Activated T-helper 2 cell treated with anti-CD3 and anti-CD28 coated beads, Interferon-gamma antibody, Interleukin-2, Interleukin-4, amounts not matched to agents 10 μg/mL and 5 μg/mL and 100 μg/mL, durations not matched to agents 14 hours and 24 hours and 36 hours (primary cell): ENCODE data around the gene BAD. TPM values are rescaled to one million over a fixed set of nuclear protein-coding genes. Genes with fewer than 3 reads are reported as not detected.
A peak's percentile ranks its signal among the peaks of the same experiment; 100 is the strongest.

Experiments
- DNase-seq: peaks from one replicate; pipeline ENCODE4 v3.0.0; 2021; ENCODE audit warnings: low spot score
- H3K27ac Mint-ChIP-seq: one replicate; pipeline ENCODE4 v1.8.0; 2021; ENCODE audit warnings: mixed read lengths
- H3K27me3 Mint-ChIP-seq: one replicate; pipeline ENCODE4 v1.8.0; 2021; ENCODE audit warnings: low read depth, mixed read lengths
- H3K36me3 Mint-ChIP-seq: one replicate; pipeline ENCODE4 v1.8.0; 2021; ENCODE audit warnings: low read depth, mixed read lengths
- H3K4me1 Mint-ChIP-seq: one replicate; pipeline ENCODE4 v1.8.0; 2021; ENCODE audit warnings: low read depth, mixed read lengths
- H3K4me3 Mint-ChIP-seq: one replicate; pipeline ENCODE4 v1.8.0; 2021; ENCODE audit warnings: low read depth, mild to moderate bottlenecking, moderate library complexity, mixed read lengths
- H3K9me3 Mint-ChIP-seq: one replicate; pipeline ENCODE4 v1.8.0; 2021; ENCODE audit warnings: mixed read lengths
- intact Hi-C: fragments of 100-400 bp; cut with micrococcal nuclease; formaldehyde crosslinking; loops from one replicate; pipeline ENCODE4 v1.15.1; 2023
- total RNA-seq: library from RNA; stranded (reverse); gene quantifications from 2 replicates; pipeline ENCODE4 v1.2.3, GENCODE V29; 2022

BAD gene
- total RNA-seq, 1 donor from 2014 or later = 33.2 TPM

DNA sequence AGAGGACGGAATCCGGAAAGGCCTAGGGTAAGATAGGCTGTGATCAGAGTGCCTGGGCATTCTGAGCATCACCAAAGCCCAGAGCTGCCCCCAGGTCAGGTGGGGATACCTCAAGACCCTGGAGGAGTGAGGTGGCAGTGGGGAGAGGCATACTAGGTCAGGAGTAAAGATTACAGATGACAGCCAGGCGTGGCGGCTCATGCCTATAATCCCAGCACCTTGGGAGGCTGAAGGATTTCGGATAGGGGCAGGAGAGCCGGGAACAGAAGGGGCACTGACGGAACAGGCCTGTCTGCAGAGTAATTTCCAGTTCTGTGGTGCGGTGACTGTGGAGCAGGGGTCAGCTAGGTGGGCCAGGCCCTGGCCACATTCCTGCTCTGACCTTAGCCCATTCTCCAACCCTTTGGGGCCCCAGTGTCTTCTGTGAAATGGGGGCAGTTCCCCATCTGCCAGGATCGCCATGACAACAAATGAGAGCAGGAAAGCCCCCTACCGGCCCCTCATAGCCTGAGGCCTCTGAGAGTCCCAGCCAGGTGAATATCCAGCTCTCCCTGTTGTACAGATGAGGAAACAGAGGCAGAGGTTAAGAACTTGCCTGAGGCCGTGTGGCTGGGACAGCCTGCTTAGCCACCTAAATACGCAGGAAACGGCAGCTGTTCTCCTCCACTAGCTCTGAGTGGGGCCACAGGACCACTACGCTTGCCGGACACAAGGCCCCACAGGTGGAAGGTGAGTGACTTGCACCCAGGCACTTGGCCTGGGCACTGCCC is 9.2 kb downstream of the BAD start:
- intact Hi-C loops = no loop called here
- no peak for DNase-seq
- Mint-ChIP-seq H3K9me3 (no peaks in the 10 kb centered on the region), H3K36me3 (peaks cover 15% of the 10 kb centered on the region), H3K4me1 (peaks cover 6% of the 10 kb centered on the region), H3K4me3 (no peak overlapping the region), H3K27ac (no peak overlapping the region), H3K27me3 (no peaks in the 10 kb centered on the region)

DNA sequence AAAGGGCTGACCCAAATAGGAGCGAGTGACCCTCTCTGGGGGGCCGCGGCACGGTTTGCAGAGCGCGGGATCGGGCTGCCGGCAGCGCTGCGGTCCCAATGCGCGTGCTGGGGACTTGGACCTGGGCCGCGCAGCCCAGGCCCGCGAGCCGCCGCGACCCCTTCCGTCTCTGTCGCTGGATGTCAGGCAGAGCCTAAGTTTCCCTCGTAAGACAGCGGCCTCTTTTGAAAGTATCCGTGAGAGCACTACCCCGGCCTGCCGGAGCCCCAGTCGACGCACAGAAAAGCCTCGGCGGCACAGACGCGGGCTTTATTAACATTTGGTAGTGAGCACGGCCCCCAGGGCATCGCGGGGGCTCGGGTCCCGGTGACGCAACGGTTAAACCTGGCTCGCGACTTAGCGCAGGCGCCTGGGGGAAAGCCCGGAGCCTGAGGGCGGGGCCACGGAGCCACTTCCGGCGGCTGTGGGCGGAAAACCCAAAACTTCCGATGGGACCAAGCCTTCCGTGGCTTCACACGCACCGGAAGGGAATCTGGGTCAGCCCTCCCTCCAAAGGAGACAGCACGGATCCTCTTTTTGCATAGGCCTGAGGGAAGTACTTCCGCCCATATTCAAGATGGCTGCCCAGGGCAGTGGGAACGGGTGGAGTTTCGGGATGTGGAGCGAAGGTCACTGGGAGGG is 14.8 kb downstream of the BAD start:
- peak overlapping the region; percentile 84 for H3K27ac Mint-ChIP-seq
- intact Hi-C loops = loop anchor here (1.0 to 2.0 kb wide), 7 partner anchors 16 to 83 kb away; partner anchors contain the start of genes FERMT3, FKBP2, GPR137 and PLCB3
- H3K27me3 Mint-ChIP-seq = no peaks in the 10 kb centered on the region
- H3K36me3 Mint-ChIP-seq = peaks cover 11% of the 10 kb centered on the region
- no peaks in the 10 kb centered on the region for H3K9me3 Mint-ChIP-seq
- peaks cover 15% of the 10 kb centered on the region for H3K4me1 Mint-ChIP-seq
- DNase-seq = peak; percentile 97
- peak overlapping the region; percentile 91 for H3K4me3 Mint-ChIP-seq

DNA sequence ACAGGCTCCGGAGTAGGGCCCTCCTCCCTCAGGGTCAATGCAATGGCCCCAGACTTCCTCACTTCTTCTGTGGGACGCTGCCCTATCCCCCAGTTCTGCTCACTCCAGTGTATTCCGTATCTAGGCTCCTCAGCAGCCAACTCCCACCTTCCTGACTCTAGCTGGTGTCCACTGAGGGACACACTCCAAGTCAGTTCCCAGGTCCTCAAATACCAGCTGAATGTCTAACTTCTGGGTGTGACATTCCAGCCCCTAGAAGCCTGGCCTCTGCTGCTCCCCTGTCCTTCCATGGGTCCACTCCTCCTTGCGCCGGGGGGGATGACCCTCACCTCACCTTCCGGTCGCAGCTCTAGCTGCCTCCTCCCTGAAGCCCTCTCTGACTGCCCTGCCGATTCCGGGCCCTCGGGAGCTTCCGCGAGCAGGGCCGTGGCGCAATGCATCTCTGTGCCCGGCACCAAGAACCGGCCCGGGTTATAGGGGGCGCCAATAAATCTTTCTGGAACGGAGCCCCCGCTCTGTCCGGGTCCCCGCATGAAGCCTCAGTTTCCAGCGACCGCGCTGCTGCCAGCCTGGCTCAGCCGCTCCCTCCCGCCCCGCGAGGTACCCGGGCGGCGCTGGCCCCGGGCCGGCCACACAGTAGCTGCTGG is 15.4 kb downstream of the BAD start:
- Mint-ChIP-seq H3K36me3 (peaks cover 11% of the 10 kb centered on the region), H3K4me3 (peak overlapping the region; percentile 91), H3K4me1 (peaks cover 15% of the 10 kb centered on the region), H3K27me3 (no peaks in the 10 kb centered on the region), H3K9me3 (no peaks in the 10 kb centered on the region), H3K27ac (peak overlapping the region; percentile 84)
- intact Hi-C loops = loop anchor here (1.0 to 2.0 kb wide), 3 partner anchors 18 to 62 kb away; partner anchors contain the start of genes FERMT3, PLCB3 and TRMT112
- DNase-seq = peak; percentile 54

DNA sequence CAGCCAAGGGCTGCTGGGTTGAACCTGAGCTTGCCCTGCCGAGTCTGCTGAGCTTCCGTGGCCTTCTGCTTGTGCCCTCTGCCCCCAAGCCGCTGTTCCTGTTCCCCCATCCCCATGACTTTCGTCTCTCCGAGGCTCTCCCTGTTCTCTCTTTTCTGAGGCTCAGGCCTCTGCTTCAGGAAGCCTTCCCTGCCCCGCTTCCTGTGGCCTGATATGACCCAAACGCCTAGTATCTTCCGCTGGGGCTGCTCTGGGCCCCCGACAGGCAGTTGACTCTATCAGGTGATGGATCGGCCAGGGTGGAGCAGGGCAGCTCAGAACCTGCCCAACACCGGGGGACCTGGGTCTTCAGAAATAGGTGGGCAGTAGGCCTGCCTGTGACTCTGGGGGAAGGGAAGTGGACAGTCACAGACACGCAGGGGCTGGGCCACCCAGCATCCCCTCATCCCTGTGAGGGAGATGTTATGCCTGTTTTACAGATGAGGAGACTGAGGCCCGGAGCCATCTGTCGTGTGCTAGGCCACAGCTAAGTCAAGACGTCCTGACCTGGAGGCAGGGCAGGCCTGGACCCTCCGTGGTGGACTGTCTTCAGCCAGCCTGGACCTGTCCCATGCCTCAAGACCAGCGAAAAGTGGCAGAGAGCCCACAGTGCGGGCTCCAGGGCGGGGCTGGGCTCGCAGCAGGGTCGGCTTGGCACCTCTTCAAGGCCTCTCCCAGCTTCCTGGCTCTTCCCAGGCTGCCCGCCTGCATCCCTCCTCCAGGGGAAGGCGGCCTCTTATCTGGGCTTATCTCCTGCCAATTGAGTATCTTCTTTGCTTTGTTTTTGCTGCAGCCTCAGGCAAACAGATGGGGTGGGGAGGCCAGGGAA is 16.2 kb downstream of the BAD start:
- intact Hi-C loops = loop anchor here (2.0 kb wide), 1 partner anchor 61 kb away; the partner anchor contains the start of gene FERMT3
- peak overlapping the region; percentile 84 for H3K27ac Mint-ChIP-seq

DNA sequence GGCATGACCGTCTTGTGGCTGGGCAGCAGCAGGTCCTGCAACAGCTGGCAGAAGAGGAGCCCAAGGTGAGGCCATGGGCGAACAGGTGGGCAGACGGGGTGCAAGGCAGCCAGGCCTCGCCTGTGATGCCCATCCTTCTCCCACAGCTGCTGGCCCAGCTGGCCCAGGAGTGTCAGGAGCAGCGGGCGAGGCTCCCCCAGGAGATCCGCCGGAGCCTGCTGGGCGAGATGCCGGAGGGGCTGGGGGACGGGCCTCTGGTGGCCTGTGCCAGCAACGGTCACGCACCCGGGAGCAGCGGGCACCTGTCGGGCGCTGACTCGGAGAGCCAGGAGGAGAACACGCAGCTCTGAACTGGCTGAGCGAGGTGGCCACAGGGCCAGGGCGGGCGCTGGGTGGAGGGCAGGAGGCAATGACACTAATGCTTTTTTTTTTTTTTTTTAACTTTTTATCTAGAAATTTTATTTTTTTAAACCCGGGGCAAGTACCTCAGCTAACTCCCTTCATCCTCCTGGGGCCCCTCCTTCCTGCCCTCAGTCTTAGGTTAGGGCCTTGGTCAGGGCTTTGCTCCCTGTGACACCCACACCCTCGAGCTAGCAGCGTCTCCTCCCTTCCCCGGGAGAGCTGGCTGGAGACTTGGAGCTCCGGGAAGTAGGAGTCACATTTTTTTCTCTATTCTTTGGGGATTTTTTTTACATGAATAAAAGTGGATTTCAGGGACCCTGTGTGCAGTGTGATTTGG is 17.1 kb downstream of the BAD start:
- Mint-ChIP-seq H3K36me3 (peaks cover 14% of the 10 kb centered on the region), H3K27me3 (no peaks in the 10 kb centered on the region), H3K4me1 (peaks cover 14% of the 10 kb centered on the region), H3K27ac (peak overlapping the region; percentile 22), H3K9me3 (no peaks in the 10 kb centered on the region), H3K4me3 (no peak overlapping the region)
- DNase-seq = no peak
- intact Hi-C loops = no loop called here

More for the DNA sequence above, 16.2 kb downstream of the BAD start:
- no peak for DNase-seq
- Mint-ChIP-seq H3K36me3 (peaks cover 11% of the 10 kb centered on the region), H3K9me3 (no peaks in the 10 kb centered on the region), H3K4me1 (peaks cover 15% of the 10 kb centered on the region), H3K4me3 (peak overlapping the region; percentile 91), H3K27me3 (no peaks in the 10 kb centered on the region)

DNA sequence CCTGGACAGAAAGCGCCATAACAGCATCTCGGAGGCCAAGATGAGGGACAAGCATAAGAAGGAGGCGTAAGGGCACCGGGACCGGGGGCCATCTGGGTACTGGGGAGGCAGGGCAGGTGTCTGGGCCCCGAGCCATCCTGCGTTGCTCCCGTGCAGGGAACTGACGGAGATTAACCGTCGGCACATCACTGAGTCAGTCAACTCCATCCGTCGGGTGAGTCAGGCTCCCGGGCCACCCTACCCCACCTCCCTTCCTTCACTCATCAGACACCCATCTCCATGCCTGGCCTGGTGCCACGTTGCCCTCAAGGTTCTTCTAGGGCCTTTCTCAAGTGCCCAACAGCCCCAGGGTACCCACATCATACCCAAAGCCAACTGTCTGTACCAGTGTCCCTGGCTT is 18.1 kb downstream of the BAD start:
- intact Hi-C loops = no loop called here
- Mint-ChIP-seq H3K36me3 (peaks cover 17% of the 10 kb centered on the region), H3K27me3 (no peaks in the 10 kb centered on the region), H3K4me1 (peaks cover 9% of the 10 kb centered on the region), H3K27ac (peak overlapping the region; percentile 52), H3K4me3 (no peak overlapping the region), H3K9me3 (no peaks in the 10 kb centered on the region)
- no peak for DNase-seq

DNA sequence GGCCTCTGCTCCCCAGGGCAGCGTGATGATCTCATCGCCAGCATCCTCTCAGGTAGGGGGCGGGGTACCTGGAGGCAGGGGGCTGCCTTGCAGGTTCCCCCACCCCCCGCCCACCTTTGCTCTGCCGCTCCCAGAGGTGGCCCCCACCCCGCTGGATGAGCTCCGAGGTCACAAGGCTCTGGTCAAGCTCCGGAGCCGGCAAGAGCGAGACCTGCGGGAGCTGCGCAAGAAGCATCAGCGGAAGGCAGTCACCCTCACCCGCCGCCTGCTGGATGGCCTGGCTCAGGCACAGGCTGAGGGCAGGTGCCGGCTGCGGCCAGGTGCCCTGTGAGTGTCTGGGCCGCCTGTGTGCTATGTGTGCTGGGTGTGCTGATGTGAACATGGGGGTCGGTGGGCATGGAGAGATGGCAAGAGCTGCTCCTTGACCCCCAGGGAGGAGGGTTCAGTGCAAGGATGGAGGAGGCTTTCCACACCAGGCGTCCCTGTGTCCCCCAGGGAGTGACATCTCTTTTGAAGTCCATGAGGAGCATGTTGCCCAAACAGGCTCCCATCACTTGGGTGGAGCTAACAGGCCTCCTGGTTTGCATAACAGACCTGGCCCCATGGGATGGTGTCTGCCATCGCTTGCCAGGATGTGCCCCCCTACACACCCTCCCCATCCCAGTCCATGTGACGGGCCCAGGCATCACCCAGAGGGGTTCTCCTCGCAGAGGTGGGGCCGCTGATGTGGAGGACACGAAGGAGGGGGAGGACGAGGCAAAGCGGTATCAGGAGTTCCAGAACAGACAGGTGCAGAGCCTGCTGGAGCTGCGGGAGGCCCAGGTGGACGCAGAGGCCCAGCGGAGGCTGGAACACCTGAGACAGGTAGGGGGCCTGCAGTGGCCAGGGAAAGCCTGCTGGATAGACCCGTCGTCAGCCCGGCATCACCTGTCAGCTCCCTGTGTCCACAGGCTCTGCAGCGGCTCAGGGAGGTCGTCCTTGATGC is 19.0 kb downstream of the BAD start:
- Mint-ChIP-seq H3K4me3 (no peak overlapping the region), H3K4me1 (peaks cover 9% of the 10 kb centered on the region), H3K27ac (no peak overlapping the region)

DNA sequence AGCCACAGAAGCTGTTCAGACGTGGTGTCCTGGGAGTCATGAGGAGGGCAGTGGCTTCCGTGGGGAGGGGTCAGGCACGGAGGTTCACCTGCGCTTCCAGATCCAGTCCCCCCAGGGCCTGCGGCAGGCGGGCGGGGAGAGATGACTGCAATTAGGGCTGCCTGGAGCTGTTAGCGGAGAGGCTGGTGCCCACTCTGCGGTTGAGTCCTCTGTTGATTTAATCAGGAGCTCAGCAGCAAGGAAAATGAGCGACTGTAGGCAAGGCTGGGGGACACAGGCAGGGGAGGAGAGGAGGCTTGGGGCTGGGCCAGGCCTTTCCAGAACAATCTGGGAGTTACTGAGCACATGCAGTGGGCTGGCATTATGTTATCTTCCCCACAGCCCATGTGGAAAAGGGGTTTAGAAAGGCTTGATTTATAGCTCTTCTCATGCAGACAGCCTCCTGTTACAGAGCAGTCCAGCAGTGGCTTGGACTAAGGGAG is 20.1 kb downstream of the BAD start:
- intact Hi-C loops = no loop called here
- no peak overlapping the region for H3K4me3 Mint-ChIP-seq
- H3K9me3 Mint-ChIP-seq = no peaks in the 10 kb centered on the region
- H3K27me3 Mint-ChIP-seq = no peaks in the 10 kb centered on the region
- peaks cover 15% of the 10 kb centered on the region for H3K4me1 Mint-ChIP-seq
- H3K36me3 Mint-ChIP-seq = peaks cover 20% of the 10 kb centered on the region
- no peak overlapping the region for H3K27ac Mint-ChIP-seq
- DNase-seq = no peak

More for the DNA sequence above, 19.0 kb downstream of the BAD start:
- H3K9me3 Mint-ChIP-seq = no peaks in the 10 kb centered on the region
- intact Hi-C loops = no loop called here
- peaks cover 17% of the 10 kb centered on the region for H3K36me3 Mint-ChIP-seq
- no peak for DNase-seq
- no peaks in the 10 kb centered on the region for H3K27me3 Mint-ChIP-seq

DNA sequence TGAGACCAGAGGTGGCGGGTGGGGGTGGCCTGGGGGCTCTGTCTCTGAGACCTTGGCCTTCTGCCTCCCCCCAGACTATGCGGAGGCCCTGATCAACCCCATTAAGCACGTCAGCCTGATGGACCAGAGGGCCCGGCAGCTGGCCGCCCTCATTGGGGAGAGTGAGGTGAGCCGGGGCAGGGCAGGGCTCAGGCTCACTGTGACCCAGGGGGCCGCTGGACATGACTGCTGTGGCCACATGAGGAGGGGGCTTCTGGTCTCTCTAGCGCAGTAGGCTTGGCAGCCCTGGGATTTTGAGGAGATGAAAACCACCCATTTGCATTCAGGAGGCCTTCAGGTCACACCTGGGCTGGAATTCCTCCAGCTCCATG is 20.5 kb downstream of the BAD start:
- Mint-ChIP-seq H3K9me3 (no peaks in the 10 kb centered on the region), H3K27ac (no peak overlapping the region), H3K4me1 (peaks cover 14% of the 10 kb centered on the region), H3K4me3 (no peak overlapping the region), H3K27me3 (no peaks in the 10 kb centered on the region), H3K36me3 (peaks cover 22% of the 10 kb centered on the region)
- DNase-seq = no peak
- intact Hi-C loops = no loop called here

DNA sequence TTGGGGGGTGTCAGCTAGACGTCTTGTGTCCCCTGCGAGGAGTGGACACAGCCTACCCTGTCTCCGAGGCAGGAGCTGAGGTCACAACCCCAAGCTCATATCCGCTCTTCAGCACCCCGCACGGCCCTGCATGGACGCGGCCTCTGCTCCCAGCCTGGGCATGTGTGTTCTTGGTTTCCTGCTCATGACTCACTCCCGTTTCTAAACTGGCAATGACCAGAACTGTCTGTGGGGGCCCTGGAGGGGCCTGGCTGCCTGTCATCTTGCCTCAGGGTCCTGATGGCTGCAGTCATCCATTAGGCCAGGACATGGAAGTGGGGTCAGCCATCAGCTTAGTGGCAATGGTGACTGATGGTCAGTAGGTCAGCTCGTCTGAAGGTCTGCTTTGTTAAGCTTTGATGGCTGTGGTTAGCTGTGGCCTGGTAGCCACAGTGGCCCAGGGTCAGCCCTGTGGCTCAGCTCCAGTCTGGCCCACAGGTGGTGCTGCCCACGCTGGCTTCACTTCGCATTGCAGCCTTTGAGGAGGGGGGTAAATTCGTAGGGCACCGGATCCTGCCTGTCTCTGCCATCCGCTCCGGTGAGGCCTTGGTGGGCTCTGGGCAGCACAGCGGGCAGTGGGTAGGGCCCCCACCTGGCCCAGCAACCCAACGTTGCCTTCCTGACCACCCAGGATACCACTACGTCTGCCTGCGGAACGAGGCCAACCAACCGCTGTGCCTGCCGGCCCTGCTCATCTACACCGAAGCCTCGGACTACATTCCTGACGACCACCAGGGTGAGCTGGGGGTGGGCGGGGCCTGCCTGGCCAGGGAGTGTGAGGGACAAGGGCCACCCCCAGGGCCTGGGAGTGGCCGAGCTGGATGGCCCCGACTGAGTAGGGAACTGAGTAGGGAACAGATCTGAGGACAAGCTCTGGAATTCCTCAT is 21.2 kb downstream of the BAD start:
- no peaks in the 10 kb centered on the region for H3K9me3 Mint-ChIP-seq
- H3K4me3 Mint-ChIP-seq = no peak overlapping the region
- DNase-seq = no peak
- H3K27me3 Mint-ChIP-seq = no peaks in the 10 kb centered on the region
- H3K36me3 Mint-ChIP-seq = peaks cover 19% of the 10 kb centered on the region
- no peak overlapping the region for H3K27ac Mint-ChIP-seq
- intact Hi-C loops = no loop called here
- H3K4me1 Mint-ChIP-seq = peaks cover 10% of the 10 kb centered on the region
